GM21360 (cell line): ENCODE data around the gene ZMIZ1.

ENCODE experiments used
- ATAC-seq: cut with Tn5 transposase; IDR thresholded peaks from one replicate; pipeline ENCODE4 v1.9.1; 2021; ENCODE audit warnings: mild to moderate bottlenecking, moderate library complexity; ENCODE audit not compliant: unreplicated experiment

Gene ZMIZ1

GRCh38 chr10:79182781-79183467, 114.2 kb downstream of the ZMIZ1 start:
- no peak for ATAC-seq

GRCh38 chr10:79183468-79183865, 114.7 kb downstream of the ZMIZ1 start:
- no peak for ATAC-seq

GRCh38 chr10:79184145-79184625, 115.4 kb downstream of the ZMIZ1 start:
- no peak for ATAC-seq

- no peak for ATAC-seq
Observed at GRCh38 chr10:79184657-79185056, 115.9 kb downstream of the ZMIZ1 start.

GRCh38 chr10:79185067-79185774, 116.5 kb downstream of the ZMIZ1 start:
- ATAC-seq: no peak

- ATAC-seq: no peak
Observed at GRCh38 chr10:79185796-79186374, 117.1 kb downstream of the ZMIZ1 start.

GRCh38 chr10:79186486-79187120, 117.8 kb downstream of the ZMIZ1 start:
- no peak for ATAC-seq

- ATAC-seq: no peak
Observed at GRCh38 chr10:79187121-79187940, 118.6 kb downstream of the ZMIZ1 start.

GRCh38 chr10:79188154-79188965, 119.6 kb downstream of the ZMIZ1 start:
- no peak for ATAC-seq

GRCh38 chr10:79189181-79189580, 120.4 kb downstream of the ZMIZ1 start:
- no peak for ATAC-seq

- ATAC-seq: no peak
Observed at GRCh38 chr10:79189853-79190435, 121.2 kb downstream of the ZMIZ1 start.

GRCh38 chr10:79190740-79191261, 122.0 kb downstream of the ZMIZ1 start:
- ATAC-seq: no peak

- no peak for ATAC-seq
Observed at GRCh38 chr10:79191951-79192676, 123.3 kb downstream of the ZMIZ1 start.

- no peak for ATAC-seq
Observed at GRCh38 chr10:79192677-79193003, 123.9 kb downstream of the ZMIZ1 start.

- ATAC-seq: no peak
Observed at GRCh38 chr10:79193694-79194382, 125.1 kb downstream of the ZMIZ1 start.

GRCh38 chr10:79195091-79195923, 126.5 kb downstream of the ZMIZ1 start:
- peak; percentile 66 for ATAC-seq
